HG03442 (cell line): ENCODE measurements around the gene CCDC177.

Experiments
- ATAC-seq: cut with Tn5 transposase; IDR thresholded peaks from one replicate; pipeline ENCODE4 v1.9.1; 2021; ENCODE audit warnings: mild to moderate bottlenecking, moderate library complexity; ENCODE audit not compliant: unreplicated experiment

The CCDC177 gene

GRCh38 chr14:69569859-69570258 is 4.8 kb downstream of the CCDC177 start:
- ATAC-seq = no peak

- ATAC-seq = no peak
Observed at GRCh38 chr14:69567563-69567962, 7.1 kb downstream of the CCDC177 start.

- ATAC-seq = no peak
Observed at GRCh38 chr14:69561893-69562292, 12.8 kb downstream of the CCDC177 start.

GRCh38 chr14:69560826-69561225 is 13.8 kb downstream of the CCDC177 start:
- ATAC-seq = no peak

GRCh38 chr14:69559581-69560011 is 15.1 kb downstream of the CCDC177 start:
- no peak for ATAC-seq

- ATAC-seq = no peak
Observed at GRCh38 chr14:69558774-69559173, 15.9 kb downstream of the CCDC177 start.

GRCh38 chr14:69554500-69554899 is 20.2 kb downstream of the CCDC177 start:
- ATAC-seq = no peak

- ATAC-seq = no peak
Observed at GRCh38 chr14:69553252-69553651, 21.4 kb downstream of the CCDC177 start.

GRCh38 chr14:69551511-69551910 is 23.2 kb downstream of the CCDC177 start:
- ATAC-seq = no peak

- ATAC-seq = no peak
Observed at GRCh38 chr14:69548566-69548965, 26.1 kb downstream of the CCDC177 start.

- ATAC-seq = no peak
Observed at GRCh38 chr14:69547701-69548348, 26.8 kb downstream of the CCDC177 start.

GRCh38 chr14:69543341-69544115 is 31.1 kb downstream of the CCDC177 start:
- ATAC-seq = no peak

- ATAC-seq = no peak
Observed at GRCh38 chr14:69542311-69542710, 32.4 kb downstream of the CCDC177 start.

- ATAC-seq = no peak
Observed at GRCh38 chr14:69540654-69541335, 33.9 kb downstream of the CCDC177 start.

GRCh38 chr14:69539631-69540410 is 34.9 kb downstream of the CCDC177 start:
- ATAC-seq = no peak

- no peak for ATAC-seq
Observed at GRCh38 chr14:69538766-69539165, 35.9 kb downstream of the CCDC177 start.

GRCh38 chr14:69537900-69538299 is 36.8 kb downstream of the CCDC177 start:
- no peak for ATAC-seq

GRCh38 chr14:69536971-69537370 is 37.7 kb downstream of the CCDC177 start:
- no peak for ATAC-seq

- ATAC-seq = no peak
Observed at GRCh38 chr14:69535230-69535848, 39.3 kb downstream of the CCDC177 start.

GRCh38 chr14:69532561-69533340 is 41.9 kb downstream of the CCDC177 start:
- no peak for ATAC-seq
